HCT116 (cell line): Measurements from ENCODE around the gene CEP112. TPM values are rescaled to one million over a fixed set of nuclear protein-coding genes. Genes with fewer than 3 reads are reported as not detected.

ENCODE experiments used
- ATAC-seq: fragments of 200-7000 bp; cut with Tn5 transposase; 2 replicates; pipeline ENCODE4 v1.9.1; 2020; ENCODE audit warnings: mild to moderate bottlenecking, moderate library complexity
- BruUV-seq: library from RNA; stranded (reverse); fragments of 400-500 nt; replicated peaks from 2 replicates; lab custom pipeline; 2021; lab: Mats Ljungman, UMichigan
- CTCF ChIA-PET: fragments of 300-600 bp; sonication (Branson Sonifier 250); formaldehyde crosslinking; loops from one replicate; lab custom pipeline; 2021; ENCODE audit warnings: antibody characterized with exemption; lab: Charles Lee
- POLR2A ChIA-PET: fragments of 300-600, 350-600 bp; sonication (Branson Sonifier 250); formaldehyde crosslinking; loops from one replicate; lab custom pipeline; 2021; ENCODE audit warnings: antibody characterized with exemption; lab: Charles Lee
- RAD21 ChIA-PET, 2 experiments: fragments of 300-600 bp; sonication (Branson Sonifier 250); formaldehyde crosslinking; loops; one replicate each; lab custom pipeline; 2023; ENCODE audit warnings: low total read pairs in 2 of 2; ENCODE audit not compliant: uncharacterized antibody in 2 of 2, unreplicated experiment in 2 of 2, low non-redundant PET in 1 of 2; lab: Charles Lee
- DNase-seq: peaks from one replicate; pipeline ENCODE4 v3.0.0-alpha.2; 2010; ENCODE audit warnings: low read depth, low spot score
- H2AFZ ChIP-seq: fragments of 200-600 bp; shearing (Covaris generic), sonication (generic); 2 replicates; pipeline ENCODE4 v1.6.1; 2017; ENCODE audit warnings: low read depth, mixed run types, mixed read lengths, antibody characterized with exemption, low read length; ENCODE audit not compliant: poor library complexity, severe bottlenecking
- H3K27ac ChIP-seq: 2 replicates; pipeline ENCODE4 v1.5.1; 2012; ENCODE audit warnings: low read depth, low read length
- H3K27me3 ChIP-seq: fragments of 200-600 bp; sonication (generic); 2 replicates; pipeline ENCODE4 v1.6.1; 2016; ENCODE audit warnings: mixed run types, low read length, mixed read lengths; ENCODE audit not compliant: insufficient read depth
- H3K36me3 ChIP-seq, 2 experiments: fragments of 200-500 bp in 1 of 2; fragments of 200-600 bp in 1 of 2; sonication (Bioruptor generic) in 1 of 2; sonication (generic) in 1 of 2; 2 replicates each; pipeline versions ENCODE4 v1.5.1 to v1.6.1; 2014 to 2016; ENCODE audit warnings: low read length in 2 of 2, inconsistent platforms in 1 of 2, mixed read lengths in 1 of 2, mixed run types in 1 of 2; ENCODE audit not compliant: insufficient read depth in 2 of 2, control insufficient read depth in 1 of 2
- H3K4me1 ChIP-seq, 2 experiments: fragments of 200-600 bp in 1 of 2; sonication (generic) in 1 of 2; 2 replicates each; pipeline versions ENCODE4 v1.5.1 to v1.6.1; 2012 to 2017; ENCODE audit warnings: low read length in 2 of 2, inconsistent platforms in 1 of 2, mild to moderate bottlenecking in 1 of 2, mixed read lengths in 1 of 2, mixed run types in 1 of 2, moderate library complexity in 1 of 2; ENCODE audit not compliant: insufficient read depth in 2 of 2, control insufficient read depth in 1 of 2
- H3K4me2 ChIP-seq: fragments of 200-600 bp; sonication (generic); 2 replicates; pipeline ENCODE4 v1.6.1; 2017; ENCODE audit warnings: mixed run types, low read length, mixed read lengths
- H3K4me3 ChIP-seq, 2 experiments: fragments of 200-600 bp in 1 of 2; sonication (generic) in 1 of 2; replicated peaks in 1 of 2; 2 replicates each; pipeline ENCODE4 v1.5.1; 2011 to 2016; ENCODE audit warnings: low read length in 2 of 2, control low read depth in 1 of 2, low read depth in 1 of 2, mild to moderate bottlenecking in 1 of 2, mixed read lengths in 1 of 2, mixed run types in 1 of 2
- H3K79me2 ChIP-seq: fragments of 200-600 bp; sonication (generic); 2 replicates; pipeline ENCODE4 v1.6.1; 2017; ENCODE audit warnings: mild to moderate bottlenecking, mixed run types, low read length, moderate library complexity, mixed read lengths; ENCODE audit not compliant: insufficient read depth
- H3K9ac ChIP-seq: fragments of 200-600 bp; sonication (generic); 2 replicates; pipeline ENCODE4 v1.6.1; 2016; ENCODE audit warnings: low read length, mixed read lengths
- H3K9me2 ChIP-seq: fragments of 200-600 bp; sonication (generic), shearing (Covaris generic); 2 replicates; pipeline ENCODE4 v1.6.1; 2017; ENCODE audit warnings: mixed run types, mild to moderate bottlenecking, moderate library complexity; ENCODE audit not compliant: insufficient read depth
- H3K9me3 ChIP-seq, 2 experiments: fragments of 200-500 bp in 1 of 2; fragments of 200-600 bp in 1 of 2; sonication (Bioruptor generic) in 1 of 2; sonication (generic) in 1 of 2; 2 replicates each; pipeline ENCODE4 v1.6.1; 2014 to 2017; ENCODE audit warnings: low read length in 2 of 2, mixed read lengths in 2 of 2, inconsistent platforms in 1 of 2, low read depth in 1 of 2, mild to moderate bottlenecking in 1 of 2, mixed run types in 1 of 2, moderate library complexity in 1 of 2; ENCODE audit not compliant: control insufficient read depth in 1 of 2, insufficient read depth in 1 of 2
- H4K20me1 ChIP-seq: fragments of 200-600 bp; sonication (generic), shearing (Covaris generic); 2 replicates; pipeline ENCODE4 v1.6.1; 2017; ENCODE audit warnings: mixed run types, mild to moderate bottlenecking, moderate library complexity; ENCODE audit not compliant: insufficient read depth
- CBX3 ChIP-seq: IDR thresholded peaks from 2 replicates; pipeline ENCODE4 v1.6.1; 2012; ENCODE audit warnings: low read depth
- EGR1 ChIP-seq: IDR thresholded peaks from 2 replicates; pipeline ENCODE4 v1.6.1; 2012; ENCODE audit warnings: low read depth
- FOSL1 ChIP-seq: IDR thresholded peaks from 2 replicates; pipeline ENCODE4 v1.6.1; 2012; ENCODE audit warnings: low read depth
- JUND ChIP-seq: IDR thresholded peaks from 2 replicates; pipeline ENCODE4 v1.6.1; 2012
- MAX ChIP-seq: IDR thresholded peaks from 2 replicates; pipeline ENCODE4 v1.6.1; 2012
- POLR2AphosphoS5 ChIP-seq: IDR thresholded peaks from 2 replicates; pipeline ENCODE4 v1.6.1; 2011; ENCODE audit warnings: mild to moderate bottlenecking, low read depth, low read length, moderate library complexity
- RAD21 ChIP-seq: IDR thresholded peaks from 2 replicates; pipeline ENCODE4 v1.6.1; 2012; ENCODE audit warnings: low read depth, mild to moderate bottlenecking
- SIN3A ChIP-seq: IDR thresholded peaks from 2 replicates; pipeline ENCODE4 v1.6.1; 2012; ENCODE audit warnings: low read depth
- SP1 ChIP-seq: IDR thresholded peaks from 2 replicates; pipeline ENCODE4 v1.6.1; 2012; ENCODE audit warnings: low read depth
- SRF ChIP-seq: IDR thresholded peaks from 2 replicates; pipeline ENCODE4 v1.6.1; 2012; ENCODE audit warnings: low read depth
- TCF7L2 ChIP-seq: IDR thresholded peaks from 2 replicates; pipeline ENCODE4 v1.7.0; 2011; ENCODE audit warnings: borderline replicate concordance, inconsistent platforms; ENCODE audit not compliant: insufficient read depth, insufficient read length; ENCODE audit errors: extremely low read depth
- YY1 ChIP-seq: IDR thresholded peaks from 2 replicates; pipeline ENCODE4 v1.6.1; 2011; ENCODE audit warnings: low read length, low read depth, moderate library complexity, mild to moderate bottlenecking; ENCODE audit not compliant: insufficient replicate concordance; ENCODE audit errors: extremely low read depth
- ZBTB33 ChIP-seq: IDR thresholded peaks from 2 replicates; pipeline ENCODE4 v1.6.1; 2011; ENCODE audit warnings: mild to moderate bottlenecking, low read length, moderate library complexity; ENCODE audit not compliant: insufficient replicate concordance; ENCODE audit errors: extremely low read depth
- ZFX ChIP-seq: fragments of 450-650 bp; IDR thresholded peaks from 2 replicates; pipeline ENCODE4 v1.6.1; 2017
- ZNF274 ChIP-seq: fragments of 200-500 bp; sonication (Bioruptor generic); IDR thresholded peaks from 2 replicates; pipeline ENCODE4 v1.6.1; 2014; ENCODE audit warnings: mild to moderate bottlenecking, low read depth, low read length, inconsistent platforms
- intact Hi-C: fragments of 100-400 bp; cut with micrococcal nuclease; formaldehyde crosslinking; loops from 2 replicates; pipeline ENCODE4 v1.10.0; 2022
- total RNA-seq: library from RNA; stranded (reverse); gene quantifications from one replicate; pipeline ENCODE4 v1.2.1, GENCODE V29; 2021; ENCODE audit not compliant: unreplicated experiment
- TF ChIP-seq, protein P1 (sequence below): IDR thresholded peaks from 2 replicates; pipeline ENCODE4 v1.6.1; 2012; ENCODE audit warnings: low read depth

The CEP112 gene
- total RNA-seq, 1 experiment from 2014 or later: 10.9 TPM

DNA sequence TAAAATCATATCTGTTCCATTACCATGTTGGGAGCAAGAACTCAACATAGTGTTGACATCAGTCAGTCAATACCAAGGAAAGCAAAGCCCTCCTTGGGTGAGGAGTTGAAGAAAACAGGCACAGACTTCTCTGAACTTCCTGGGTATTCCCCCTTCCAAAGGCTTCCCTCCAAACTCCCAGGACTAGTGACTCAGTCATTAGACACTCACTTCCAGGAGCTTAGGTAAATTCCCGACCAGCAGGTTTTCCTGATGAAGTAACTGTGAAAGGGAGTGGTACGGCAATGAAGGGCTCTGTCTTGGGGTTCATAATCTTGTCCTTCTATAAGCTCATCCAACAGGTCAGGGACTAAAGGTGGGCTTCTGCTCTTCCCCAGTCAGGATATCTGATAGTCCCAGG lies 336.7 kb downstream of the CEP112 start (continued):
- TF ChIP-seq POLR2AphosphoS5 (peak; percentile 36; the same call in 1 of the 2 replicates), MAX (peak; percentile 46; the same call in 1 of the 2 replicates), YY1 (peak; percentile 56), CBX3 (peak; percentile 82), EGR1 (no peak), TCF7L2 (no peak), JUND (peak; percentile 86), RAD21 (no peak), SIN3A (peak; percentile 61; the same call in 1 of the 2 replicates), SP1 (peak; percentile 82), ZFX (no peak), FOSL1 (peak; percentile 86)
- TF ChIP-seq, all 23 proteins: peak for 10

- Histone ChIP-seq H3K27ac (no peak overlapping the region), H3K4me2 (no peak overlapping the region), H3K36me3 (no peaks in the 10 kb centered on the region; a peak in 1 of 4 replicates), H3K4me3 (no peak overlapping the region), H3K79me2 (no peaks in the 10 kb centered on the region), H2AFZ (no peak overlapping the region), H3K9me2 (no peaks in the 10 kb centered on the region), H3K27me3 (no peaks in the 10 kb centered on the region), H3K9ac (no peak overlapping the region), H4K20me1 (no peaks in the 10 kb centered on the region), H3K4me1 (peaks cover 12 to 35% of the 10 kb centered on the region in 2 experiments), H3K9me3 (no peaks in the 10 kb centered on the region)
- CTCF ChIA-PET: no interaction called here
- TF ChIP-seq MAX (no peak), ZNF274 (no peak), SRF (no peak), ZFX (no peak), SP1 (no peak), ZBTB33 (no peak), YY1 (no peak)
- TF ChIP-seq, protein P1, sequence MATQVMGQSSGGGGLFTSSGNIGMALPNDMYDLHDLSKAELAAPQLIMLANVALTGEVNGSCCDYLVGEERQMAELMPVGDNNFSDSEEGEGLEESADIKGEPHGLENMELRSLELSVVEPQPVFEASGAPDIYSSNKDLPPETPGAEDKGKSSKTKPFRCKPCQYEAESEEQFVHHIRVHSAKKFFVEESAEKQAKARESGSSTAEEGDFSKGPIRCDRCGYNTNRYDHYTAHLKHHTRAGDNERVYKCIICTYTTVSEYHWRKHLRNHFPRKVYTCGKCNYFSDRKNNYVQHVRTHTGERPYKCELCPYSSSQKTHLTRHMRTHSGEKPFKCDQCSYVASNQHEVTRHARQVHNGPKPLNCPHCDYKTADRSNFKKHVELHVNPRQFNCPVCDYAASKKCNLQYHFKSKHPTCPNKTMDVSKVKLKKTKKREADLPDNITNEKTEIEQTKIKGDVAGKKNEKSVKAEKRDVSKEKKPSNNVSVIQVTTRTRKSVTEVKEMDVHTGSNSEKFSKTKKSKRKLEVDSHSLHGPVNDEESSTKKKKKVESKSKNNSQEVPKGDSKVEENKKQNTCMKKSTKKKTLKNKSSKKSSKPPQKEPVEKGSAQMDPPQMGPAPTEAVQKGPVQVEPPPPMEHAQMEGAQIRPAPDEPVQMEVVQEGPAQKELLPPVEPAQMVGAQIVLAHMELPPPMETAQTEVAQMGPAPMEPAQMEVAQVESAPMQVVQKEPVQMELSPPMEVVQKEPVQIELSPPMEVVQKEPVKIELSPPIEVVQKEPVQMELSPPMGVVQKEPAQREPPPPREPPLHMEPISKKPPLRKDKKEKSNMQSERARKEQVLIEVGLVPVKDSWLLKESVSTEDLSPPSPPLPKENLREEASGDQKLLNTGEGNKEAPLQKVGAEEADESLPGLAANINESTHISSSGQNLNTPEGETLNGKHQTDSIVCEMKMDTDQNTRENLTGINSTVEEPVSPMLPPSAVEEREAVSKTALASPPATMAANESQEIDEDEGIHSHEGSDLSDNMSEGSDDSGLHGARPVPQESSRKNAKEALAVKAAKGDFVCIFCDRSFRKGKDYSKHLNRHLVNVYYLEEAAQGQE: no peak
- no TSS peak for BruUV-seq
- POLR2A ChIA-PET: no interaction called here
- intact Hi-C loops: no loop called here
- ATAC-seq (no peak), DNase-seq (no peak)
- RAD21 ChIA-PET: no interaction called here
Measured at GRCh38 chr17:65853816-65854215, 338.1 kb downstream of the CEP112 start.
